OCI-LY3 (cell line): ENCODE measurements around the gene ATP9A.
"Not testable (repeated sequence)": the region's sequence is repeated elsewhere in the genome, so short reads cannot be mapped to it uniquely, and the experiment has no call there.

Experiments
- CTCF ChIP-seq: fragments of 200-600, 300-600 bp; sonication (generic); IDR thresholded peaks from 2 replicates; pipeline ENCODE4 v1.5.1; 2014; ENCODE audit warnings: antibody characterized with exemption, low read length, low read depth
- EZH2phosphoT487 ChIP-seq: fragments of 200-600 bp; shearing (Covaris generic); IDR thresholded peaks from 2 replicates; pipeline ENCODE4 v1.6.1; 2018; ENCODE audit warnings: antibody characterized with exemption, mixed run types, low read depth

- not testable (repeated sequence) for TF ChIP-seq CTCF, EZH2phosphoT487
Measured at GRCh38 chr20:51722246-51722645, 45.9 kb downstream of the ATP9A start.
